ENCODE results near the gene AJAP1.
A peak's percentile ranks its signal among the peaks of the same experiment; 100 is the strongest.

The AJAP1 gene

GRCh38 chr1:4743978-4744750, 89.8 kb downstream of the AJAP1 start:
- no peak for DNase-seq

GRCh38 chr1:4745560-4745959, 91.2 kb downstream of the AJAP1 start:
- DNase-seq: peak; percentile 37

GRCh38 chr1:4749406-4749805, 95.0 kb downstream of the AJAP1 start:
- no peak for DNase-seq

- no peak for DNase-seq
These were observed 95.8 kb downstream of the AJAP1 start for GRCh38 chr1:4750177-4750576.

GRCh38 chr1:4752059-4752458, 97.7 kb downstream of the AJAP1 start:
- no peak for DNase-seq

- no peak for DNase-seq
These were observed 100.4 kb downstream of the AJAP1 start for GRCh38 chr1:4754816-4755215.

- DNase-seq: no peak
These were observed 101.0 kb downstream of the AJAP1 start for GRCh38 chr1:4755301-4755845.

- DNase-seq: no peak
These were observed 101.6 kb downstream of the AJAP1 start for GRCh38 chr1:4755864-4756504.

- DNase-seq: no peak
These were observed 102.6 kb downstream of the AJAP1 start for GRCh38 chr1:4756851-4757580.

GRCh38 chr1:4759671-4760070, 105.3 kb downstream of the AJAP1 start:
- DNase-seq: no peak

GRCh38 chr1:4760088-4760487, 105.7 kb downstream of the AJAP1 start:
- no peak for DNase-seq

- no peak for DNase-seq
These were observed 106.9 kb downstream of the AJAP1 start for GRCh38 chr1:4761324-4761723.

- no peak for DNase-seq
These were observed 107.7 kb downstream of the AJAP1 start for GRCh38 chr1:4762146-4762545.

GRCh38 chr1:4767308-4767707, 112.9 kb downstream of the AJAP1 start:
- no peak for DNase-seq

GRCh38 chr1:4768553-4768952, 114.1 kb downstream of the AJAP1 start:
- no peak for DNase-seq

GRCh38 chr1:4769516-4770280, 115.3 kb downstream of the AJAP1 start:
- DNase-seq: no peak

- DNase-seq: no peak
These were observed 116.3 kb downstream of the AJAP1 start for GRCh38 chr1:4770713-4771112.

GRCh38 chr1:4771267-4771666, 116.9 kb downstream of the AJAP1 start:
- no peak for DNase-seq

GRCh38 chr1:4771721-4772120, 117.3 kb downstream of the AJAP1 start:
- DNase-seq: no peak

GRCh38 chr1:4772294-4773010, 118.0 kb downstream of the AJAP1 start:
- no peak for DNase-seq

- no peak for DNase-seq
These were observed 118.8 kb downstream of the AJAP1 start for GRCh38 chr1:4773226-4773625.

- DNase-seq: no peak
These were observed 121.1 kb downstream of the AJAP1 start for GRCh38 chr1:4775506-4775905.
